GM20000 (cell line): ENCODE data around the gene DLEC1.

Source experiments
- DNase-seq: peaks from one replicate; pipeline ENCODE4 v3.0.0; 2012; ENCODE audit warnings: low spot score
- TF ChIP-seq, protein P1 (sequence below): IDR thresholded peaks from 2 replicates; pipeline ENCODE4 v1.5.1; 2012; ENCODE audit warnings: mild to moderate bottlenecking, control low read depth; ENCODE audit errors: extremely low read depth, missing control alignments

DLEC1 gene

DNA sequence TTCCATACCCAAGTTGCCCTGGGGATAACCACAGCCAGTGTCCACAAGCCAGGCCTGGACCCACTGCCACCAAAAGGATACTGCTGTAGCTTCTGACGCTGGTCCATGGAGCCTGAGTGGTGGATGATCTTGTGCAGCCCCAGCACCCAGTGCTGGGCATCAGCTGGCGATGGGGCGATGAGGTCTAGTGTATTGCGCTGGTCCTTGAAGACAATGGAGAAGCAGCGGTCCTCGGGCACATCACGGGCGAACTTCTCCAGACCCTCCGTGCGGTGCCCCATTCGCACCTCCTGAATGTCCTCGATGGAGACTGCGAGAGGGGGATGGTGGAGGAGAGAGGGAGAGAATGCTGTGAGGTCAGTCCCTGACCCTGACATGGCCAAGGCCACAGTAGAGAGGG, 22.6 kb upstream of the DLEC1 start:
- TF ChIP-seq, protein P1, sequence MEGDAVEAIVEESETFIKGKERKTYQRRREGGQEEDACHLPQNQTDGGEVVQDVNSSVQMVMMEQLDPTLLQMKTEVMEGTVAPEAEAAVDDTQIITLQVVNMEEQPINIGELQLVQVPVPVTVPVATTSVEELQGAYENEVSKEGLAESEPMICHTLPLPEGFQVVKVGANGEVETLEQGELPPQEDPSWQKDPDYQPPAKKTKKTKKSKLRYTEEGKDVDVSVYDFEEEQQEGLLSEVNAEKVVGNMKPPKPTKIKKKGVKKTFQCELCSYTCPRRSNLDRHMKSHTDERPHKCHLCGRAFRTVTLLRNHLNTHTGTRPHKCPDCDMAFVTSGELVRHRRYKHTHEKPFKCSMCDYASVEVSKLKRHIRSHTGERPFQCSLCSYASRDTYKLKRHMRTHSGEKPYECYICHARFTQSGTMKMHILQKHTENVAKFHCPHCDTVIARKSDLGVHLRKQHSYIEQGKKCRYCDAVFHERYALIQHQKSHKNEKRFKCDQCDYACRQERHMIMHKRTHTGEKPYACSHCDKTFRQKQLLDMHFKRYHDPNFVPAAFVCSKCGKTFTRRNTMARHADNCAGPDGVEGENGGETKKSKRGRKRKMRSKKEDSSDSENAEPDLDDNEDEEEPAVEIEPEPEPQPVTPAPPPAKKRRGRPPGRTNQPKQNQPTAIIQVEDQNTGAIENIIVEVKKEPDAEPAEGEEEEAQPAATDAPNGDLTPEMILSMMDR = no peak
- no peak for DNase-seq

DNA sequence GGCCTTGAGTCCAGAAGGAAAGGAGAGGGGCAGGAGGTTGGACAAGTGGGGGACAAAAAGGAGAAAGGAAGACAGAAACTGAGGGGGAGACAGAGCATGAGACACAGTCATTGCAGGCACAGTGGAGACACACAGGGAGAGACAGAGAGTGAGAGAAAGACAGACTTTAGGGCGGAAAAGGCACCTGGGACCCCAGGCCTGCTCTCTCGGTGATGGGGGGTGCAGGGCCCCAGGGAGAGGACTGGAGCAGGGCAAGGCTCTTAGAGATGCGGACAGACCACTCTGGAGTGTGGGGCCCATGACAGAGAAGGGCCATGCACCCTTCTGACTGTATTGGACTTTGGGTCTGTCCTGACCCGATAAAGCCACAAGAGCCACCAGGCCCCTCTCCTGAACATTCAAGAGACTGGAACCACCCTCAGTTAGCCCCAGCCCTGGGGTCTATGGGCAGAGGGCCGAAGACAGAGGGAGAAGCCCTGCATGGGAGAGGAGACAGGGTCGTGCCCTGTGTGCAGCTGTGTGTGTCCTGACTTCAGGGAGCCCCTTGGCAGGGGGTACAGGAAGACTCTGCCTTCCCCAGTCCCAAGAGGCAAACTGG, 22.1 kb upstream of the DLEC1 start:
- no peak for DNase-seq
- TF ChIP-seq, protein P1 = no peak

DNA sequence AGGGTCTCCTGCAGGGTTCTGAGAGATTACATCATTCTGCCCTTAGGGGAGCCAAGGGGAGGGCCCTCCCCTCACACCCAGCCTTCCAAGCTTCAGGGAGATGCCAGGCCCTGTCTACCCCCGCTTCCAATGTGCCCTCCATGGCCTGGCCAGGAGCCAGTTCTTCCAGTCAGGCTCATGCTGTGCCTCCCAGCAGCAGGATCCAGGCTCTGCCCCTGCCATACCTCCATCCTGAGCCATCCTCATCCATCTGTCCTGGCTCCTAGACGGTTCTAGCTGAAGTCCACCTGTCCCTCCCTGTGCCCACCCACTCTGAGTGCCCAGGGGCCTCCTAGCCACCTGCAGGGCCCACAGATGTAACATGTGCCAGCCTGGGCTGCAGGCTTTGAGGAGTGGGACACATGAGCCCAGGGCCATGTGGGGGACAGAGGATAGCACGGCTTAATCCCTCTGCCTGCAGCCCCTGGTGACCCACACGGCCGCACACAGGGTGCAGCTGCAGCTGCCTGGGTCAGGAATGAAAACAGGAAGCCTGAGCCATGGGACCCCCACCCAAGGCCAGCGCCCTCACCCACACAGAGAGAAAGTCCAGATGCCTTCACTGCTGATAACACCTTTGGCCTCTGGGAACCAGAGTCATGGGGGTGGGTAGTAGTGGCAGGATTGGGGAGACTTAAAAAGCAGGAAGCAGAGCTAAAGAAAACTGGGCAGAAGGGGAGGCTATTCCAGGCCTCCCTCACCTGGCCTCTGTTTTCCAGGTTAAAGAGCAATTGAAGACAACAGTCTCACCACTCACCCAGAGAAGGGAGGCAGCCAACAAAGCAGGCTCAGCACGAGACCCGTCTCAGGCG, 21.3 kb upstream of the DLEC1 start:
- TF ChIP-seq, protein P1 = no peak
- DNase-seq = no peak

- DNase-seq = no peak
- TF ChIP-seq, protein P1 = no peak
Observed at GRCh38 chr3:38018296-38019266, 20.4 kb upstream of the DLEC1 start.

DNA sequence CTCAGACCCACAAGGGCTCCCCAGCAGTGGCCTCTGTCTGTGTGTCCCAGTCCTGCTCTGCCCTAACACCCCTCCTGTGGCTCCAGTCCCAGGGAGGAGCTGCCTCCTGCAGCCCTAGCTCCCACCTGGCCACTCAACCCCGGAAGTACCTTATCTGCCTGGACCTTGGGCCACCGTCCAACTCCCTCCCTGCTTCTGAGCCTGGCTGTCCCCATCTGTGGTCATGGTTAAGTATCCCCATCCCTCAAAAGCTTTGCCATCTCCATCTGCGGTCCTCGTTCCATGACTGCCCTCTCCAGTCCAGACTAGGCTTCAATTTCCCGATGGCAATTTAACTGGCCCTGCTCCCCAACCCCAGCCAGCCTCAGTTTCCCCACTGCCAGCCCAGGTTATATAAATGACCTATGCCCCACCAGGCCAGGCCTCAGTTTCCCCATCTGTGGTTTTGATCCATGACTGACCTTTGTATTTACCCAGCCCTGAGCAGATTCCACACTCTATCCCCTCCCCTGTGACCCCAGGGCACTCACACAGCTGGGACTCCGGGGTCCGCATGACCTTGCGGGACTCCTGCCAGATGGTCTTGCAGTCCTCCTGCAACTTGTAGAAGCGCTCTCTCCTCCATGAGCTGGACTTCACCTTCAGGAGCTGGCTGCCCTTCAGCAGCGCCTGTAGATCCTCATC, 19.2 kb upstream of the DLEC1 start:
- TF ChIP-seq, protein P1 = no peak
- no peak for DNase-seq

- TF ChIP-seq, protein P1 = no peak
- no peak for DNase-seq
Observed at GRCh38 chr3:38020342-38020726, 18.7 kb upstream of the DLEC1 start.
